HepG2 (cell line): ENCODE data around the gene ADORA3. TPM values are rescaled to one million over a fixed set of nuclear protein-coding genes. Genes with fewer than 3 reads are reported as not detected.

ENCODE experiments used
- ATAC-seq: fragments of 200-7000 bp; cut with Tn5 transposase; 3 replicates; pipeline ENCODE4 v1.9.1; 2020; ENCODE audit warnings: mild to moderate bottlenecking, moderate library complexity
- BruUV-seq: library from RNA; stranded (reverse); fragments of 400-500 nt; replicated peaks from 2 replicates; lab custom pipeline; 2021; lab: Mats Ljungman, UMichigan
- CTCF ChIA-PET: fragments of 300-600 bp; formaldehyde crosslinking; extraction: SDS; loops from one replicate; lab custom pipeline; 2021; ENCODE audit warnings: low total read pairs, inconsistent platforms, low intra/inter-chr PET ratio; lab: Yijun Ruan, JAX
- POLR2A ChIA-PET: fragments of 350-600 bp; sonication (Branson Sonifier 250); formaldehyde crosslinking; loops from one replicate; lab custom pipeline; 2020; ENCODE audit warnings: antibody characterized with exemption, inconsistent platforms; lab: Yijun Ruan, JAX
- DNase-seq: peaks from one replicate; pipeline ENCODE4 v3.0.0-alpha.2; 2015; ENCODE audit warnings: low spot score
- FAIRE-seq: peaks from 3 replicates; lab custom pipeline; 2011; peaks lifted over from hg19 to GRCh38; lab: Jason Lieb, UNC
- H2AFZ ChIP-seq: one replicate; pipeline ENCODE4 v1.6.1; 2011; ENCODE audit warnings: low read length, inconsistent platforms
- H3K27ac ChIP-seq: fragments of 300-600 bp; 3 replicates; pipeline ENCODE4 v1.8.0; 2011; ENCODE audit warnings: mixed run types, mild to moderate bottlenecking, mixed read lengths, low read length, inconsistent platforms; ENCODE audit not compliant: insufficient read depth; ENCODE audit errors: extremely low read length
- H3K27me3 ChIP-seq, 2 experiments: fragments of 200-600 bp in 1 of 2; 2 replicates in 1 of 2; 3 replicates in 1 of 2; pipeline versions ENCODE4 v1.6.0 to v1.8.0; 2011; ENCODE audit warnings: low read length in 2 of 2, mild to moderate bottlenecking in 2 of 2, moderate library complexity in 2 of 2, inconsistent platforms in 1 of 2; ENCODE audit not compliant: insufficient read depth in 2 of 2, control insufficient read depth in 1 of 2
- H3K36me3 ChIP-seq, 2 experiments: fragments of 200-600 bp in 1 of 2; replicated peaks in 1 of 2; 2 replicates in 1 of 2; 3 replicates in 1 of 2; pipeline versions ENCODE4 v1.5.1 to v1.8.0; 2011; ENCODE audit warnings: low read length in 2 of 2, inconsistent platforms in 1 of 2; ENCODE audit not compliant: insufficient read depth in 2 of 2, control insufficient read depth in 1 of 2
- H3K4me1 ChIP-seq: 2 replicates; pipeline ENCODE4 v1.5.1; 2012; ENCODE audit warnings: low read length, inconsistent platforms; ENCODE audit not compliant: insufficient read depth
- H3K4me2 ChIP-seq: 2 replicates; pipeline ENCODE4 v1.6.0; 2011; ENCODE audit warnings: low read depth, low read length, inconsistent platforms
- H3K4me3 ChIP-seq, 3 experiments: fragments of 200-600 bp in 1 of 3; sonication (generic), shearing (Covaris generic) in 1 of 3; replicated peaks in 1 of 3; 2 replicates each; pipeline ENCODE4 v1.5.1; 2011 to 2016; ENCODE audit warnings: low read length in 3 of 3, inconsistent platforms in 2 of 3, low read depth in 2 of 3, mild to moderate bottlenecking in 2 of 3, control low read depth in 1 of 3, mixed read lengths in 1 of 3; ENCODE audit not compliant: insufficient read depth in 1 of 3
- H3K79me2 ChIP-seq: one replicate; pipeline ENCODE4 v1.6.1; 2011; ENCODE audit warnings: low read length, inconsistent platforms; ENCODE audit not compliant: insufficient read depth
- H3K9ac ChIP-seq: 2 replicates; pipeline ENCODE4 v1.6.0; 2011; ENCODE audit warnings: mild to moderate bottlenecking, low read depth, low read length, inconsistent platforms; ENCODE audit not compliant: insufficient read depth
- H3K9me3 ChIP-seq: 2 replicates; pipeline ENCODE4 v1.5.1; 2012; ENCODE audit warnings: mild to moderate bottlenecking, low read length
- H4K20me1 ChIP-seq: 2 replicates; pipeline ENCODE4 v1.6.0; 2011; ENCODE audit warnings: inconsistent platforms, mild to moderate bottlenecking, low read length, moderate library complexity; ENCODE audit not compliant: insufficient read depth
- HNF1B ChIP-seq: sonication (generic); formaldehyde crosslinking; IDR thresholded peaks from 2 replicates; pipeline ENCODE4 v1.5.1; 2020; ENCODE audit warnings: mild to moderate bottlenecking, moderate library complexity, missing genetic modification reagents
- MAZ ChIP-seq, 2 experiments: sonication (generic) in 1 of 2; formaldehyde crosslinking in 1 of 2; IDR thresholded peaks; 2 replicates each; pipeline versions ENCODE4 v1.5.0 to v1.6.1; 2012 to 2020; ENCODE audit warnings: low read depth in 2 of 2, mild to moderate bottlenecking in 2 of 2, borderline replicate concordance in 1 of 2, improper control_type of control experiment in 1 of 2, low read length in 1 of 2, missing genetic modification reagents in 1 of 2, moderate library complexity in 1 of 2
- POLR2A ChIP-seq, 2 experiments: IDR thresholded peaks; 2 replicates each; pipeline ENCODE4 v1.6.1; 2011; ENCODE audit warnings: low read depth in 2 of 2, low read length in 2 of 2, mild to moderate bottlenecking in 1 of 2, moderate library complexity in 1 of 2; ENCODE audit not compliant: insufficient read depth in 1 of 2
- RFXAP ChIP-seq: sonication (generic); formaldehyde crosslinking; IDR thresholded peaks from 2 replicates; pipeline ENCODE4 v1.4.0; 2020; ENCODE audit warnings: missing genetic modification reagents, borderline replicate concordance
- SALL2 ChIP-seq: sonication (generic); formaldehyde crosslinking; IDR thresholded peaks from 2 replicates; pipeline ENCODE4 v1.8.1; 2023; ENCODE audit warnings: mild to moderate bottlenecking, missing genetic modification reagents, inconsistent platforms
- TERF1 ChIP-seq: sonication (generic); formaldehyde crosslinking; IDR thresholded peaks from 2 replicates; pipeline ENCODE4 v1.8.0; 2022; ENCODE audit warnings: mild to moderate bottlenecking, missing genetic modification reagents, moderate library complexity
- TFE3 ChIP-seq: IDR thresholded peaks from 2 replicates; pipeline ENCODE4 v1.6.1; 2016
- ZNF180 ChIP-seq: sonication (generic); formaldehyde crosslinking; IDR thresholded peaks from 2 replicates; pipeline ENCODE4 v1.4.0; 2020; ENCODE audit warnings: low read depth, missing genetic modification reagents, borderline replicate concordance
- ZNF207 ChIP-seq: fragments of 450-650 bp; IDR thresholded peaks from 2 replicates; pipeline ENCODE4 v1.6.1; 2016; ENCODE audit warnings: antibody characterized with exemption, borderline replicate concordance
- ZNF383 ChIP-seq: sonication (generic); formaldehyde crosslinking; IDR thresholded peaks from 2 replicates; pipeline ENCODE4 v1.4.0; 2020; ENCODE audit warnings: missing genetic modification reagents, mild to moderate bottlenecking, borderline replicate concordance
- ZNF501 ChIP-seq: sonication (generic); formaldehyde crosslinking; IDR thresholded peaks from 2 replicates; pipeline ENCODE4 v1.5.1; 2020; ENCODE audit warnings: mild to moderate bottlenecking, moderate library complexity, missing genetic modification reagents
- WGBS: methylation state at CpG from one replicate; pipeline ENCODE4 v1.1.6; 2017; ENCODE audit warnings: low lambda C conversion rate; 5-methylcytosine and 5-hydroxymethylcytosine counted together
- in situ Hi-C: cut with HindIII; loops from 2 replicates; pipeline ENCODE4 v1.10.0; 2017; ENCODE audit warnings: low pct_unique_long_range_greater_than_20kb; ENCODE audit not compliant: extremely low pct_ligation_motif_present
- intact Hi-C: fragments of 100-400 bp; cut with micrococcal nuclease; formaldehyde crosslinking; loops from one replicate; pipeline ENCODE4 v1.10.0; 2022; ENCODE audit not compliant: unreplicated experiment
- polyA plus RNA-seq, 8 experiments: library from polyadenylated mRNA; depleted of rRNA in 3 of 8; stranded (reverse) in 7 of 8; unstranded in 1 of 8; fragments of >200 nt; fragmentation: Illumina TruSeq in 4 of 8; extraction: Trizol in 4 of 8; gene quantifications; 2 replicates each; pipeline versions ENCODE4 v1.2.1 to v1.2.3, GENCODE V29; 2011 to 2016; ENCODE audit warnings: low read depth in 4 of 8, missing spikeins in 1 of 8, mixed read lengths in 1 of 8; ENCODE audit not compliant: insufficient read depth in 1 of 8
- total RNA-seq, 5 experiments: library from RNA; depleted of rRNA; stranded (reverse); fragments of >200 nt; fragmentation: Illumina TruSeq; extraction: Trizol; gene quantifications; 2 replicates each; pipeline ENCODE4 v1.2.3, GENCODE V29; 2016; ENCODE audit warnings: low read depth in 1 of 5
- TF ChIP-seq, protein P1 (sequence below): sonication (generic); formaldehyde crosslinking; IDR thresholded peaks from 2 replicates; pipeline ENCODE4 v1.5.0; 2020; ENCODE audit warnings: mild to moderate bottlenecking, missing genetic modification reagents, borderline replicate concordance
- TF ChIP-seq, protein P2 (sequence below): sonication (generic); formaldehyde crosslinking; IDR thresholded peaks from 2 replicates; pipeline ENCODE4 v1.5.0; 2020; ENCODE audit warnings: missing genetic modification reagents

Gene ADORA3
- total and polyA plus RNA-seq, 2 of the 13 experiments (the other 11 are each of a cell fraction or from before 2014, with no cell fraction given), result not detected

- no peak for DNase-seq
- no TSS peak for BruUV-seq
- no peak overlapping the region for H2AFZ ChIP-seq
- no peak for TF ChIP-seq TFE3 (CRISPR knock-in tag)
- TF ChIP-seq TERF1 (CRISPR knock-in tag), result no peak
- no peak for TF ChIP-seq MAZ (IDR thresholded peaks at IDR 0.05; ENCODE audit: borderline replicate concordance, low read depth, low read length)
- no peak for TF ChIP-seq MAZ (CRISPR knock-in tag; IDR thresholded peaks at IDR 0.05; ENCODE audit: low read depth)
- no peak for TF ChIP-seq SALL2 (CRISPR knock-in tag)
- TF ChIP-seq ZNF207, result no peak
- no peak for TF ChIP-seq ZNF383 (CRISPR knock-in tag)
- TF ChIP-seq RFXAP (CRISPR knock-in tag), result no peak
- no peak for TF ChIP-seq POLR2A (IDR thresholded peaks at IDR 0.05; ENCODE audit: insufficient read depth in 1 of 2, low read depth in 2 of 2, low read length in 2 of 2)
- TF ChIP-seq, protein P1, sequence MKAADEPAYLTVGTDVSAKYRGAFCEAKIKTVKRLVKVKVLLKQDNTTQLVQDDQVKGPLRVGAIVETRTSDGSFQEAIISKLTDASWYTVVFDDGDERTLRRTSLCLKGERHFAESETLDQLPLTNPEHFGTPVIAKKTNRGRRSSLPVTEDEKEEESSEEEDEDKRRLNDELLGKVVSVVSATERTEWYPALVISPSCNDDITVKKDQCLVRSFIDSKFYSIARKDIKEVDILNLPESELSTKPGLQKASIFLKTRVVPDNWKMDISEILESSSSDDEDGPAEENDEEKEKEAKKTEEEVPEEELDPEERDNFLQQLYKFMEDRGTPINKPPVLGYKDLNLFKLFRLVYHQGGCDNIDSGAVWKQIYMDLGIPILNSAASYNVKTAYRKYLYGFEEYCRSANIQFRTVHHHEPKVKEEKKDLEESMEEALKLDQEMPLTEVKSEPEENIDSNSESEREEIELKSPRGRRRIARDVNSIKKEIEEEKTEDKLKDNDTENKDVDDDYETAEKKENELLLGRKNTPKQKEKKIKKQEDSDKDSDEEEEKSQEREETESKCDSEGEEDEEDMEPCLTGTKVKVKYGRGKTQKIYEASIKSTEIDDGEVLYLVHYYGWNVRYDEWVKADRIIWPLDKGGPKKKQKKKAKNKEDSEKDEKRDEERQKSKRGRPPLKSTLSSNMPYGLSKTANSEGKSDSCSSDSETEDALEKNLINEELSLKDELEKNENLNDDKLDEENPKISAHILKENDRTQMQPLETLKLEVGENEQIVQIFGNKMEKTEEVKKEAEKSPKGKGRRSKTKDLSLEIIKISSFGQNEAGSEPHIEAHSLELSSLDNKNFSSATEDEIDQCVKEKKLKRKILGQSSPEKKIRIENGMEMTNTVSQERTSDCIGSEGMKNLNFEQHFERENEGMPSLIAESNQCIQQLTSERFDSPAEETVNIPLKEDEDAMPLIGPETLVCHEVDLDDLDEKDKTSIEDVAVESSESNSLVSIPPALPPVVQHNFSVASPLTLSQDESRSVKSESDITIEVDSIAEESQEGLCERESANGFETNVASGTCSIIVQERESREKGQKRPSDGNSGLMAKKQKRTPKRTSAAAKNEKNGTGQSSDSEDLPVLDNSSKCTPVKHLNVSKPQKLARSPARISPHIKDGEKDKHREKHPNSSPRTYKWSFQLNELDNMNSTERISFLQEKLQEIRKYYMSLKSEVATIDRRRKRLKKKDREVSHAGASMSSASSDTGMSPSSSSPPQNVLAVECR, result no peak
- no peak for TF ChIP-seq HNF1B (CRISPR knock-in tag)
- TF ChIP-seq ZNF180 (CRISPR knock-in tag), result no peak
- no peak for TF ChIP-seq ZNF501
- TF ChIP-seq, protein P2, sequence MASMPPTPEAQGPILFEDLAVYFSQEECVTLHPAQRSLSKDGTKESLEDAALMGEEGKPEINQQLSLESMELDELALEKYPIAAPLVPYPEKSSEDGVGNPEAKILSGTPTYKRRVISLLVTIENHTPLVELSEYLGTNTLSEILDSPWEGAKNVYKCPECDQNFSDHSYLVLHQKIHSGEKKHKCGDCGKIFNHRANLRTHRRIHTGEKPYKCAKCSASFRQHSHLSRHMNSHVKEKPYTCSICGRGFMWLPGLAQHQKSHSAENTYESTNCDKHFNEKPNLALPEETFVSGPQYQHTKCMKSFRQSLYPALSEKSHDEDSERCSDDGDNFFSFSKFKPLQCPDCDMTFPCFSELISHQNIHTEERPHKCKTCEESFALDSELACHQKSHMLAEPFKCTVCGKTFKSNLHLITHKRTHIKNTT (CRISPR knock-in tag), result no peak
Measured at GRCh38 chr1:111454859-111455641, 48.4 kb downstream of the ADORA3 start.

More at GRCh38 chr1:111454859-111455641, 48.4 kb downstream of the ADORA3 start:
- Histone ChIP-seq H3K27me3 (no peaks in the 10 kb centered on the region; a peak in 1 of 5 replicates), H3K36me3 (peaks cover 5 to 58% of the 10 kb centered on the region in 2 experiments), H3K4me1 (peaks cover 20% of the 10 kb centered on the region), H3K79me2 (peaks cover 23% of the 10 kb centered on the region), H3K4me3 (no peak overlapping the region), H4K20me1 (no peaks in the 10 kb centered on the region), H3K4me2 (no peak overlapping the region), H3K9me3 (no peaks in the 10 kb centered on the region), H3K27ac (no peak overlapping the region), H3K9ac (no peak overlapping the region)
- WGBS, result 97% methylated on average over 5 of the region's 5 CpGs
- FAIRE-seq (no peak), ATAC-seq (no peak)
- ChIA-PET POLR2A (no interaction called here), CTCF (no interaction called here)
- intact Hi-C loops (no loop called here), in situ Hi-C loops (no loop called here)
